ENCODE measurements around the gene TTLL10. TPM values are rescaled to one million over a fixed set of nuclear protein-coding genes. Genes with fewer than 3 reads are reported as not detected.

TTLL10 gene
- total RNA-seq, 1 donor from 2014 or later: 0.47 TPM

GRCh38 chr1:1199961-1200875 is 26.5 kb downstream of the TTLL10 start:
- peaks cover 1% of the 10 kb centered on the region for H3K9me3 Mint-ChIP-seq
- H3K4me1 Mint-ChIP-seq: peaks cover 4% of the 10 kb centered on the region
- H3K27me3 Mint-ChIP-seq (ENCODE audit: low read depth): peaks cover 7% of the 10 kb centered on the region
- H3K27ac Mint-ChIP-seq: no peak overlapping the region
- H3K36me3 Mint-ChIP-seq: no peaks in the 10 kb centered on the region
- no peak for TF ChIP-seq CTCF (IDR thresholded peaks at IDR 0.05; ENCODE audit: unreplicated experiment)
- H3K4me3 Mint-ChIP-seq: peak overlapping the region; percentile 43
- DNase-seq (ENCODE audit: low spot score in 2 of 2, unreplicated experiment in 2 of 2): peak in 1 of 2 experiments; percentile 19

- Mint-ChIP-seq H3K4me3 (peak overlapping the region; percentile 43), H3K27me3 (ENCODE audit: low read depth) (peaks cover 12% of the 10 kb centered on the region), H3K27ac (no peak overlapping the region), H3K4me1 (peaks cover 4% of the 10 kb centered on the region), H3K36me3 (no peaks in the 10 kb centered on the region), H3K9me3 (no peaks in the 10 kb centered on the region)
- TF ChIP-seq CTCF (IDR thresholded peaks at IDR 0.05; ENCODE audit: unreplicated experiment): no peak
- peak; percentile 61 to 76 for DNase-seq (ENCODE audit: low spot score in 2 of 2, unreplicated experiment in 2 of 2)
Observed at GRCh38 chr1:1200876-1201810, 27.5 kb downstream of the TTLL10 start.

- H3K27me3 Mint-ChIP-seq (ENCODE audit: low read depth): peaks cover 28% of the 10 kb centered on the region
Observed at GRCh38 chr1:1202831-1203560, 29.3 kb downstream of the TTLL10 start.

GRCh38 chr1:1203561-1204424 is 30.1 kb downstream of the TTLL10 start:
- peaks cover 6% of the 10 kb centered on the region for H3K4me1 Mint-ChIP-seq
- no peaks in the 10 kb centered on the region for H3K36me3 Mint-ChIP-seq
- no peak overlapping the region for H3K27ac Mint-ChIP-seq
- no peaks in the 10 kb centered on the region for H3K9me3 Mint-ChIP-seq
- peak in 1 of 2 experiments; percentile 20 for DNase-seq (ENCODE audit: low spot score in 2 of 2, unreplicated experiment in 2 of 2)
- no peak for TF ChIP-seq CTCF (IDR thresholded peaks at IDR 0.05; ENCODE audit: unreplicated experiment)
- no peak overlapping the region for H3K4me3 Mint-ChIP-seq
- peaks cover 30% of the 10 kb centered on the region for H3K27me3 Mint-ChIP-seq (ENCODE audit: low read depth)

More at GRCh38 chr1:1202831-1203560, 29.3 kb downstream of the TTLL10 start:
- H3K36me3 Mint-ChIP-seq: no peaks in the 10 kb centered on the region
- H3K4me3 Mint-ChIP-seq: peak overlapping the region; percentile 24
- H3K27ac Mint-ChIP-seq: no peak overlapping the region
- DNase-seq (ENCODE audit: low spot score in 2 of 2, unreplicated experiment in 2 of 2): peak in 1 of 2 experiments; percentile 21
- H3K4me1 Mint-ChIP-seq: peaks cover 4% of the 10 kb centered on the region
- H3K9me3 Mint-ChIP-seq: no peaks in the 10 kb centered on the region
- no peak for TF ChIP-seq CTCF (IDR thresholded peaks at IDR 0.05; ENCODE audit: unreplicated experiment)

Data from mesothelial cell of epicardium (in vitro differentiated cells).